ENCODE data around the gene UROC1. TPM values are rescaled to one million over a fixed set of nuclear protein-coding genes. Genes with fewer than 3 reads are reported as not detected.
A peak's percentile ranks its signal among the peaks of the same experiment; 100 is the strongest.
"Not testable (repeated sequence)": the region's sequence is repeated elsewhere in the genome, so short reads cannot be mapped to it uniquely, and the experiment has no call there.

Gene UROC1
- total and polyA plus RNA-seq, 8 donors, result 0.08 to 0.24 (median 0.13) TPM; not detected in 3

- ATAC-seq (no peak), DNase-seq (peak in 2 of 4 donors; percentile 22 to 24)
- Histone ChIP-seq H3K36me3 (no peaks in the 10 kb centered on the region), H3K4me3 (no peak overlapping the region), H3K9me3 (no peaks in the 10 kb centered on the region), H3K4me1 (peaks cover 0 to 14% of the 10 kb centered on the region in 2 donors), H3K27me3 (peaks cover under 1 to 25% of the 10 kb centered on the region in 2 donors), H3K27ac (no peak overlapping the region)
- intact Hi-C loops (cut with DNase I), result no loop called here
- no peak for TF ChIP-seq CTCF (IDR thresholded peaks at IDR 0.05)
These were observed 18.6 kb upstream of the UROC1 start for GRCh38 chr3:126536126-126536525.

- TF ChIP-seq CTCF (IDR thresholded peaks at IDR 0.05), result no peak
- no peak overlapping the region for H3K4me3 ChIP-seq
- no peaks in the 10 kb centered on the region for H3K9me3 ChIP-seq
- intact Hi-C loops (cut with DNase I), result no loop called here
- peak in 1 of 4 donors; percentile 26 for DNase-seq
- H3K4me1 ChIP-seq, result peaks cover 0 to 14% of the 10 kb centered on the region in 2 donors
- peaks cover 0 to 20% of the 10 kb centered on the region in 2 donors for H3K27me3 ChIP-seq
- H3K27ac ChIP-seq, result no peak overlapping the region
- no peak for ATAC-seq
- H3K36me3 ChIP-seq, result no peaks in the 10 kb centered on the region
These were observed 18.1 kb upstream of the UROC1 start for GRCh38 chr3:126535636-126536035.

DNA sequence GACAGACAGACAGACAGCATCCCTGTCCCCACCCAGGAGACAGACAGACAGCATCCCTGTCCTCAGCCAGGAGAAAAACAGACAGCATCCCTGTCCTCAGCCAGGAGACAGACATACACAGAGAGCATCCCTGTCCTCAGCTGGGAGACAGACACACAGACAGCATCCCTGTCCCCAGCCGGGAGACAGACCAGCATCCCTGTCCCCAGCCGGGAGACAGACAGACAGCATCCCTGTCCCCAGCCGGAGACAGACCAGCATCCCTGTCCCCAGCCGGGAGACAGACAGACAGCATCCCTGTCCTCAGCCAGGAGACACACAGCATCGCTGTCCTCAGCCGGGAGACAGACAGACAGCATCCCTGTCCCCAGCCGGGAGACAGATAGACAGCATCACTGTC is 17.1 kb upstream of the UROC1 start:
- intact Hi-C loops (cut with DNase I), result not testable (repeated sequence)

DNA sequence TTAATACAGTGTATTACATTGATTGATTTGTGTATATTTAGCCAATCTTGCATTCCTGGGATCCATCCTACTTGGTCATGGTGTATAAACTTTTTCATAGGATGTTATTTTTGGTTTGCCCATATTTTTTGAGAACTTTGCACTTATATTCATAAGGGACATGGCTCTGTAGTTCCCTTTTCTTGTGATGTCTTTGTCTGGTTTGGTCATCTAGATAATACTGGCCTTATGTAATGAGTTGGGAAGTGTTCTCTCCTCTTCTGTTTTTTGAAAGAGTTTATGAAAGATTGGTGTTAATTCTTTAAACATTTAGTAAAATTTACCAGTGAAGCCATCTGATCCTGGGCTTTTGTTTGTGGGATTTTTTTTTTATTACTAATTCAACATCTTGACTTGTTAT is 15.9 kb upstream of the UROC1 start:
- Histone ChIP-seq H3K27me3 (peaks cover 0 to 19% of the 10 kb centered on the region in 2 donors), H3K36me3 (no peaks in the 10 kb centered on the region), H3K4me1 (peaks cover 0 to 28% of the 10 kb centered on the region in 2 donors), H3K9me3 (no peaks in the 10 kb centered on the region), H3K27ac (no peak overlapping the region), H3K4me3 (no peak overlapping the region)
- no peak for TF ChIP-seq CTCF (IDR thresholded peaks at IDR 0.05)
- ATAC-seq (no peak), DNase-seq (no peak)
- intact Hi-C loops (cut with DNase I), result no loop called here

More for the DNA sequence above, 17.1 kb upstream of the UROC1 start:
- not testable (repeated sequence) for H3K9me3 ChIP-seq, H3K36me3 ChIP-seq, ATAC-seq, H3K4me3 ChIP-seq, H3K27ac ChIP-seq
- peak in 1 of 4 donors; percentile 1 for DNase-seq
- Histone ChIP-seq H3K27me3 (peaks cover 0 to 19% of the 10 kb centered on the region in 2 donors), H3K4me1 (peaks cover 0 to 16% of the 10 kb centered on the region in 2 donors)

DNA sequence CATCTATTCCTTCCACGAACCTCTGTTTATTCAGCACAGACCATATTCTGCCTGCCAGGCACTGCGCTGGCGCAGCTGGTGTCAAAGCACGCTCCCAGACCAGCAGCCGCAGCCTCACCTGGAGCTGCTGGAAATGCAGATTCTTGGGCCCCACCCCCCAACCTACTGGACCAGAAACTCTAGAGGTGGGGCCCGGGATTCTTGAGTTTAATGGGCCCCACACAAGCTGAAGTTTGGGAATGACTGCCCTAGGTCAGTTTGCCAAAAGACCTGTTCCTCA is 13.4 kb upstream of the UROC1 start:
- peaks cover 0 to 20% of the 10 kb centered on the region in 2 donors for H3K27me3 ChIP-seq
- no peak for TF ChIP-seq CTCF (IDR thresholded peaks at IDR 0.05)
- H3K9me3 ChIP-seq, result no peaks in the 10 kb centered on the region
- H3K4me1 ChIP-seq, result peaks cover 0 to 42% of the 10 kb centered on the region in 2 donors
- DNase-seq, result no peak
- ATAC-seq, result no peak
- peak overlapping the region in 1 of 2 donors; percentile 86 for H3K27ac ChIP-seq
- intact Hi-C loops (cut with DNase I), result no loop called here
- H3K4me3 ChIP-seq, result no peak overlapping the region
- no peaks in the 10 kb centered on the region for H3K36me3 ChIP-seq
